MM.1S (cell line): Measurements from ENCODE around the gene GFRA1.

Experiments
- DNase-seq: peaks from one replicate; pipeline ENCODE4 v3.0.0-alpha.2; 2015
- H2AFZ ChIP-seq: fragments of 300-600 bp; sonication (generic); 2 replicates; pipeline ENCODE4 v1.6.0; 2016; ENCODE audit warnings: antibody characterized with exemption, low read length
- H3F3A ChIP-seq: fragments of 300-600 bp; sonication (generic); 2 replicates; pipeline ENCODE4 v1.6.1; 2016; ENCODE audit warnings: mild to moderate bottlenecking, antibody characterized with exemption, low read length, moderate library complexity, mixed read lengths; ENCODE audit not compliant: insufficient read depth
- H3K27ac ChIP-seq: fragments of 300-600 bp; sonication (generic); 2 replicates; pipeline ENCODE4 v1.5.1; 2016; ENCODE audit warnings: mild to moderate bottlenecking, low read length
- H3K27me3 ChIP-seq: fragments of 300-600 bp; sonication (generic); replicated peaks from 2 replicates; pipeline ENCODE4 v1.6.0; 2016; ENCODE audit warnings: low read length; ENCODE audit not compliant: insufficient read depth
- H3K36me3 ChIP-seq: fragments of 300-600 bp; sonication (generic); replicated peaks from 2 replicates; pipeline ENCODE4 v1.6.1; 2016; ENCODE audit warnings: mild to moderate bottlenecking, low read length, mixed read lengths; ENCODE audit not compliant: insufficient read depth
- H3K4me1 ChIP-seq: fragments of 300-600 bp; sonication (generic); 2 replicates; pipeline ENCODE4 v1.6.1; 2016; ENCODE audit warnings: low read length, mixed read lengths
- H3K4me2 ChIP-seq: fragments of 300-600 bp; sonication (generic); 2 replicates; pipeline ENCODE4 v1.6.0; 2016; ENCODE audit warnings: low read depth, low read length
- H3K4me3 ChIP-seq: fragments of 300-600 bp; sonication (generic); 2 replicates; pipeline ENCODE4 v1.5.1; 2016; ENCODE audit warnings: low read length, mixed read lengths
- H3K79me2 ChIP-seq: fragments of 300-600 bp; sonication (generic); 2 replicates; pipeline ENCODE4 v1.6.1; 2016; ENCODE audit warnings: mixed run types, low read length, mixed read lengths
- H3K9ac ChIP-seq: fragments of 300-600 bp; sonication (generic); 2 replicates; pipeline ENCODE4 v1.6.1; 2016; ENCODE audit warnings: low read length, mixed read lengths
- H3K9me2 ChIP-seq: fragments of 300-600 bp; sonication (generic); replicated peaks from 2 replicates; pipeline ENCODE4 v1.6.1; 2016; ENCODE audit warnings: mild to moderate bottlenecking, low read length, mixed read lengths; ENCODE audit not compliant: insufficient read depth
- H3K9me3 ChIP-seq: fragments of 300-600 bp; sonication (generic); replicated peaks from 2 replicates; pipeline ENCODE4 v1.6.1; 2016; ENCODE audit warnings: mild to moderate bottlenecking, low read length, mixed read lengths; ENCODE audit not compliant: insufficient read depth
- H4K20me1 ChIP-seq: fragments of 300-600 bp; sonication (generic); 2 replicates; pipeline ENCODE4 v1.6.1; 2016; ENCODE audit warnings: mild to moderate bottlenecking, low read length, moderate library complexity, mixed read lengths; ENCODE audit not compliant: insufficient read depth
- CTCF ChIP-seq: fragments of 300-600 bp; sonication (generic); IDR thresholded peaks from 2 replicates; pipeline ENCODE4 v1.5.1; 2016; ENCODE audit warnings: antibody characterized with exemption, low read length, mixed read lengths
- EZH2 ChIP-seq: fragments of 300-600 bp; sonication (generic); optimal IDR thresholded peaks from 2 replicates; pipeline ENCODE3; 2017; ENCODE audit warnings: low read depth, mild to moderate bottlenecking, antibody characterized with exemption, low read length, mixed read lengths
- EZH2phosphoT487 ChIP-seq: fragments of 300-600 bp; sonication (generic); IDR thresholded peaks from 2 replicates; pipeline ENCODE4 v1.6.1; 2018; ENCODE audit warnings: antibody characterized with exemption, low read length

Gene GFRA1

GRCh38 chr10:116276981-116277380, 4.0 kb upstream of the GFRA1 start:
- no peaks in the 10 kb centered on the region for H3K36me3 ChIP-seq
- H2AFZ ChIP-seq: no peak overlapping the region
- no peaks in the 10 kb centered on the region for H3K4me1 ChIP-seq
- H3K27me3 ChIP-seq: 0 out of 2 replicates have a peak, but pooled peaks cover 3% of the 10 kb centered on the region
- no peak overlapping the region for H3K4me3 ChIP-seq
- no peaks in the 10 kb centered on the region for H3F3A ChIP-seq
- no peaks in the 10 kb centered on the region for H3K79me2 ChIP-seq
- H3K9ac ChIP-seq: no peak overlapping the region
- no peak overlapping the region for H3K4me2 ChIP-seq
- H3K9me3 ChIP-seq: no peaks in the 10 kb centered on the region
- no peak overlapping the region for H3K27ac ChIP-seq
- H4K20me1 ChIP-seq: no peaks in the 10 kb centered on the region
- TF ChIP-seq CTCF: no peak
- no peaks in the 10 kb centered on the region for H3K9me2 ChIP-seq
- no peak for DNase-seq

- peak overlapping the region; percentile 46; the same call in 1 of the 2 replicates for H3K9ac ChIP-seq
- TF ChIP-seq EZH2phosphoT487: no peak
- TF ChIP-seq CTCF: no peak
- TF ChIP-seq EZH2: no peak
- H3K79me2 ChIP-seq: no peaks in the 10 kb centered on the region
- H3F3A ChIP-seq: no peaks in the 10 kb centered on the region
- H3K27ac ChIP-seq: no peak overlapping the region; the same call in 1 of the 2 replicates
- H4K20me1 ChIP-seq: no peaks in the 10 kb centered on the region
- H3K9me2 ChIP-seq: no peaks in the 10 kb centered on the region
- DNase-seq: peak; percentile 26
- 0 out of 2 replicates have a peak, but pooled peaks cover 3% of the 10 kb centered on the region for H3K27me3 ChIP-seq
- H2AFZ ChIP-seq: peak overlapping the region; percentile 82
- H3K4me1 ChIP-seq: no peaks in the 10 kb centered on the region
- no peaks in the 10 kb centered on the region for H3K36me3 ChIP-seq
- peak overlapping the region; percentile 80 for H3K4me2 ChIP-seq
- H3K4me3 ChIP-seq: peak overlapping the region; percentile 74
- no peaks in the 10 kb centered on the region for H3K9me3 ChIP-seq
Measured at GRCh38 chr10:116274064-116274904, 1.3 kb upstream of the GFRA1 start.

GRCh38 chr10:116271593-116272439, 1.2 kb downstream of the GFRA1 start:
- no peaks in the 10 kb centered on the region for H3K9me2 ChIP-seq
- H3K36me3 ChIP-seq: no peaks in the 10 kb centered on the region
- no peaks in the 10 kb centered on the region for H4K20me1 ChIP-seq
- no peaks in the 10 kb centered on the region for H3K79me2 ChIP-seq
- H2AFZ ChIP-seq: peak overlapping the region; percentile 82
- H3K27me3 ChIP-seq: 0 out of 2 replicates have a peak, but pooled peaks cover 3% of the 10 kb centered on the region
- no peaks in the 10 kb centered on the region for H3K9me3 ChIP-seq
- peak overlapping the region; percentile 80 for H3K4me2 ChIP-seq
- TF ChIP-seq EZH2: no peak
- no peak for TF ChIP-seq EZH2phosphoT487
- TF ChIP-seq CTCF: no peak
- no peak for DNase-seq
- H3K4me3 ChIP-seq: peak overlapping the region; percentile 74
- H3K27ac ChIP-seq: no peak overlapping the region
- peak overlapping the region; percentile 60; the same call in 1 of the 2 replicates for H3K9ac ChIP-seq
- no peaks in the 10 kb centered on the region for H3K4me1 ChIP-seq
- H3F3A ChIP-seq: no peaks in the 10 kb centered on the region
